Astrocyte (in vitro differentiated cells and primary cell): ENCODE results near the gene ZFHX3.

Experiments used
- EZH2 ChIP-seq: IDR thresholded peaks from 2 replicates; pipeline ENCODE4 v1.6.1; 2012; ENCODE audit warnings: mild to moderate bottlenecking, low read length, inconsistent platforms; ENCODE audit not compliant: insufficient read depth
- TF ChIP-seq, protein P1 (sequence below): IDR thresholded peaks from 2 replicates; pipeline ENCODE4 v1.5.1; 2011; ENCODE audit warnings: low read depth, mild to moderate bottlenecking, inconsistent platforms, low read length, moderate library complexity; ENCODE audit not compliant: insufficient read depth

DNA sequence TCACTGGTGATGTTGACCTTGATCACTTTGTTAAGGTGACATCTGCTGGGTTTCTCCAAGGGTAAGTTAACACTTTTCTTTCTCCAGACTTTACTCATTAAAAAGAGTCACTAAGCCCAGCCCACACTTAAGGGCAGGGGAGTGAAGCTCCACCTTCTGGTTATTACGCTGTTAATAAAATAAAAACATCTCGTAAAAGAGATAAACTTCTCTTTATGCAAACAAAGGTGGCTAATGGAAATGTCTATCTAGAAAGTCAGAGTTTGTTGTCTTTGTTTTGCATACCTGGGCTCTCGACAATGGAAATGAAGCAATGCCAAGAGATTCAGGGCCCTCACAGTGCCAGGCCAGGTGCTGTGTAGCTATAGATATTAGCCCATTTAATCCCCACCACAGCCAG lies 134.4 kb downstream of the ZFHX3 start:
- TF ChIP-seq, protein P1, sequence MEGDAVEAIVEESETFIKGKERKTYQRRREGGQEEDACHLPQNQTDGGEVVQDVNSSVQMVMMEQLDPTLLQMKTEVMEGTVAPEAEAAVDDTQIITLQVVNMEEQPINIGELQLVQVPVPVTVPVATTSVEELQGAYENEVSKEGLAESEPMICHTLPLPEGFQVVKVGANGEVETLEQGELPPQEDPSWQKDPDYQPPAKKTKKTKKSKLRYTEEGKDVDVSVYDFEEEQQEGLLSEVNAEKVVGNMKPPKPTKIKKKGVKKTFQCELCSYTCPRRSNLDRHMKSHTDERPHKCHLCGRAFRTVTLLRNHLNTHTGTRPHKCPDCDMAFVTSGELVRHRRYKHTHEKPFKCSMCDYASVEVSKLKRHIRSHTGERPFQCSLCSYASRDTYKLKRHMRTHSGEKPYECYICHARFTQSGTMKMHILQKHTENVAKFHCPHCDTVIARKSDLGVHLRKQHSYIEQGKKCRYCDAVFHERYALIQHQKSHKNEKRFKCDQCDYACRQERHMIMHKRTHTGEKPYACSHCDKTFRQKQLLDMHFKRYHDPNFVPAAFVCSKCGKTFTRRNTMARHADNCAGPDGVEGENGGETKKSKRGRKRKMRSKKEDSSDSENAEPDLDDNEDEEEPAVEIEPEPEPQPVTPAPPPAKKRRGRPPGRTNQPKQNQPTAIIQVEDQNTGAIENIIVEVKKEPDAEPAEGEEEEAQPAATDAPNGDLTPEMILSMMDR, result no peak
- TF ChIP-seq EZH2, result no peak
